ELF-1 (cell line): ENCODE data around the gene LAMA4.
"Not testable (repeated sequence)": the region's sequence is repeated elsewhere in the genome, so short reads cannot be mapped to it uniquely, and the experiment has no call there.

Experiments used
- DNase-seq: peaks from one replicate; pipeline ENCODE4 v3.0.0-alpha.2; 2016; ENCODE audit warnings: low read depth, low spot score

Gene LAMA4

GRCh38 chr6:112216662-112217551 is 37.5 kb downstream of the LAMA4 start:
- DNase-seq: no peak

- no peak for DNase-seq
Observed at GRCh38 chr6:112215488-112216284, 38.7 kb downstream of the LAMA4 start.

GRCh38 chr6:112214739-112215269 is 39.6 kb downstream of the LAMA4 start:
- no peak for DNase-seq

- no peak for DNase-seq
Observed at GRCh38 chr6:112210852-112211251, 43.5 kb downstream of the LAMA4 start.

GRCh38 chr6:112209131-112209530 is 45.2 kb downstream of the LAMA4 start:
- no peak for DNase-seq

GRCh38 chr6:112207776-112208175 is 46.6 kb downstream of the LAMA4 start:
- DNase-seq: no peak

- no peak for DNase-seq
Observed at GRCh38 chr6:112207131-112207530, 47.2 kb downstream of the LAMA4 start.

GRCh38 chr6:112206110-112206458 is 48.3 kb downstream of the LAMA4 start:
- DNase-seq: no peak

GRCh38 chr6:112205427-112206109 is 48.8 kb downstream of the LAMA4 start:
- peak; percentile 25 for DNase-seq

- DNase-seq: no peak
Observed at GRCh38 chr6:112204350-112204706, 50.0 kb downstream of the LAMA4 start.

GRCh38 chr6:112203577-112204349 is 50.6 kb downstream of the LAMA4 start:
- no peak for DNase-seq

GRCh38 chr6:112202639-112203341 is 51.6 kb downstream of the LAMA4 start:
- DNase-seq: peak; percentile 8

GRCh38 chr6:112200185-112200914 is 54.0 kb downstream of the LAMA4 start:
- DNase-seq: not testable (repeated sequence)

GRCh38 chr6:112199001-112199403 is 55.4 kb downstream of the LAMA4 start:
- peak; percentile 12 for DNase-seq

GRCh38 chr6:112198582-112198981 is 55.8 kb downstream of the LAMA4 start:
- DNase-seq: no peak

GRCh38 chr6:112197636-112198035 is 56.7 kb downstream of the LAMA4 start:
- DNase-seq: no peak

- no peak for DNase-seq
Observed at GRCh38 chr6:112196306-112196705, 58.1 kb downstream of the LAMA4 start.

GRCh38 chr6:112195166-112195565 is 59.2 kb downstream of the LAMA4 start:
- no peak for DNase-seq

- no peak for DNase-seq
Observed at GRCh38 chr6:112194511-112194910, 59.9 kb downstream of the LAMA4 start.

GRCh38 chr6:112193535-112194051 is 60.8 kb downstream of the LAMA4 start:
- no peak for DNase-seq
